Measurements from ENCODE around the gene GPR183. TPM values are rescaled to one million over a fixed set of nuclear protein-coding genes. Genes with fewer than 3 reads are reported as not detected.

GPR183 gene
- total RNA-seq, 1 experiment from 2014 or later = 0.30 TPM

GRCh38 chr13:99353246-99353600 lies 46.0 kb upstream of the GPR183 start:
- intact Hi-C loops (cut with micrococcal nuclease) = no loop called here
- ATAC-seq (no peak), DNase-seq (ENCODE audit: low read depth, low spot score) (no peak)
- no peak overlapping the region for H3K4me2 ChIP-seq (ENCODE audit: low read length)
- H2AFZ ChIP-seq (ENCODE audit: low read depth, low read length, poor library complexity, severe bottlenecking) = no peak overlapping the region
- TF ChIP-seq RAD21 (IDR thresholded peaks at IDR 0.05; ENCODE audit: low read depth) = no peak
- no peak for TF ChIP-seq ZNF274 (IDR thresholded peaks at IDR 0.05; ENCODE audit: low read depth, low read length)
- TF ChIP-seq SP1 (IDR thresholded peaks at IDR 0.05; ENCODE audit: low read depth) = no peak
- TF ChIP-seq POLR2AphosphoS5 (IDR thresholded peaks at IDR 0.05; ENCODE audit: low read depth, low read length) = no peak
- TF ChIP-seq, protein P1, sequence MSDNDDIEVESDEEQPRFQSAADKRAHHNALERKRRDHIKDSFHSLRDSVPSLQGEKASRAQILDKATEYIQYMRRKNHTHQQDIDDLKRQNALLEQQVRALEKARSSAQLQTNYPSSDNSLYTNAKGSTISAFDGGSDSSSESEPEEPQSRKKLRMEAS (IDR thresholded peaks at IDR 0.05) = no peak
- TF ChIP-seq YY1 (IDR thresholded peaks at IDR 0.05; ENCODE audit: extremely low read depth, insufficient replicate concordance, low read depth, low read length) = no peak
- no peak for TF ChIP-seq CEBPB (IDR thresholded peaks at IDR 0.05; ENCODE audit: low read depth)
- H3K9ac ChIP-seq (ENCODE audit: low read length) = no peak overlapping the region
- ChIA-PET CTCF (no interaction called here), RAD21 (ENCODE audit: low non-redundant PET in 1 of 2, low total read pairs in 2 of 2, uncharacterized antibody in 2 of 2, unreplicated experiment in 2 of 2) (no interaction called here), POLR2A (no interaction called here)
- no peaks in the 10 kb centered on the region for H3K79me2 ChIP-seq (ENCODE audit: insufficient read depth, low read length)
- H3K36me3 ChIP-seq (ENCODE audit: control insufficient read depth in 1 of 2, insufficient read depth in 2 of 2, low read length in 2 of 2) = peaks cover 2 to 15% of the 10 kb centered on the region in 2 experiments; a peak in 2 of 4 replicates
- no peaks in the 10 kb centered on the region for H3K9me3 ChIP-seq (ENCODE audit: control insufficient read depth in 1 of 2, insufficient read depth in 1 of 2, low read depth in 1 of 2, low read length in 2 of 2)
- H3K9me2 ChIP-seq (ENCODE audit: insufficient read depth) = no peaks in the 10 kb centered on the region
- H3K4me3 ChIP-seq (replicated peaks in 1 of 2; ENCODE audit: low read depth in 1 of 2, low read length in 2 of 2) = no peak overlapping the region
- H3K27me3 ChIP-seq (ENCODE audit: insufficient read depth, low read length) = no peaks in the 10 kb centered on the region
- H4K20me1 ChIP-seq (ENCODE audit: insufficient read depth) = no peaks in the 10 kb centered on the region
- H3K27ac ChIP-seq (ENCODE audit: low read depth, low read length) = no peak overlapping the region
- BruUV-seq (replicated peaks) = no TSS peak
- no peaks in the 10 kb centered on the region for H3K4me1 ChIP-seq (ENCODE audit: control insufficient read depth in 1 of 2, insufficient read depth in 2 of 2, low read length in 2 of 2)

GRCh38 chr13:99352351-99353245 lies 45.4 kb upstream of the GPR183 start:
- CTCF ChIA-PET = no interaction called here
- H3K4me1 ChIP-seq (ENCODE audit: control insufficient read depth in 1 of 2, insufficient read depth in 2 of 2, low read length in 2 of 2) = no peaks in the 10 kb centered on the region
- DNase-seq (ENCODE audit: low read depth, low spot score) (no peak), ATAC-seq (no peak)
- H3K9me2 ChIP-seq (ENCODE audit: insufficient read depth) = no peaks in the 10 kb centered on the region
- intact Hi-C loops (cut with micrococcal nuclease) = no loop called here
- BruUV-seq (replicated peaks) = no TSS peak
- RAD21 ChIA-PET (ENCODE audit: low non-redundant PET in 1 of 2, low total read pairs in 2 of 2, uncharacterized antibody in 2 of 2, unreplicated experiment in 2 of 2) = interaction anchor here in 1 of 2 experiments (0.6 kb wide), 1 partner anchor 35 kb away, joined by 3 read pairs; no protein-coding TSS in a partner anchor
- H3K4me3 ChIP-seq (replicated peaks in 1 of 2; ENCODE audit: low read depth in 1 of 2, low read length in 2 of 2) = no peak overlapping the region
- H3K9ac ChIP-seq (ENCODE audit: low read length) = no peak overlapping the region
- no peaks in the 10 kb centered on the region for H3K9me3 ChIP-seq (ENCODE audit: control insufficient read depth in 1 of 2, insufficient read depth in 1 of 2, low read depth in 1 of 2, low read length in 2 of 2)
- H3K4me2 ChIP-seq (ENCODE audit: low read length) = no peak overlapping the region
- H2AFZ ChIP-seq (ENCODE audit: low read depth, low read length, poor library complexity, severe bottlenecking) = no peak overlapping the region
- no peaks in the 10 kb centered on the region for H4K20me1 ChIP-seq (ENCODE audit: insufficient read depth)
- H3K36me3 ChIP-seq (ENCODE audit: control insufficient read depth in 1 of 2, insufficient read depth in 2 of 2, low read length in 2 of 2) = peaks cover 2 to 12% of the 10 kb centered on the region in 2 experiments; a peak in 2 of 4 replicates
- no peaks in the 10 kb centered on the region for H3K27me3 ChIP-seq (ENCODE audit: insufficient read depth, low read length)
- H3K27ac ChIP-seq (ENCODE audit: low read depth, low read length) = no peak overlapping the region
- no peaks in the 10 kb centered on the region for H3K79me2 ChIP-seq (ENCODE audit: insufficient read depth, low read length)
- POLR2A ChIA-PET = interaction anchor here (0.5 kb wide), 1 partner anchor 15 kb away, joined by 3 read pairs; no protein-coding TSS in a partner anchor
- TF ChIP-seq TCF7L2 (IDR thresholded peaks at IDR 0.05; ENCODE audit: borderline replicate concordance, extremely low read depth, insufficient read depth, insufficient read length) = no peak
- TF ChIP-seq ELF1 (IDR thresholded peaks at IDR 0.05; ENCODE audit: borderline replicate concordance, low read depth) = no peak
- no peak for TF ChIP-seq FOSL1 (IDR thresholded peaks at IDR 0.05; ENCODE audit: low read depth)
- no peak for TF ChIP-seq ZNF274 (IDR thresholded peaks at IDR 0.05; ENCODE audit: low read depth, low read length)
- TF ChIP-seq CEBPB (IDR thresholded peaks at IDR 0.05; ENCODE audit: low read depth) = no peak
- TF ChIP-seq, protein P2, sequence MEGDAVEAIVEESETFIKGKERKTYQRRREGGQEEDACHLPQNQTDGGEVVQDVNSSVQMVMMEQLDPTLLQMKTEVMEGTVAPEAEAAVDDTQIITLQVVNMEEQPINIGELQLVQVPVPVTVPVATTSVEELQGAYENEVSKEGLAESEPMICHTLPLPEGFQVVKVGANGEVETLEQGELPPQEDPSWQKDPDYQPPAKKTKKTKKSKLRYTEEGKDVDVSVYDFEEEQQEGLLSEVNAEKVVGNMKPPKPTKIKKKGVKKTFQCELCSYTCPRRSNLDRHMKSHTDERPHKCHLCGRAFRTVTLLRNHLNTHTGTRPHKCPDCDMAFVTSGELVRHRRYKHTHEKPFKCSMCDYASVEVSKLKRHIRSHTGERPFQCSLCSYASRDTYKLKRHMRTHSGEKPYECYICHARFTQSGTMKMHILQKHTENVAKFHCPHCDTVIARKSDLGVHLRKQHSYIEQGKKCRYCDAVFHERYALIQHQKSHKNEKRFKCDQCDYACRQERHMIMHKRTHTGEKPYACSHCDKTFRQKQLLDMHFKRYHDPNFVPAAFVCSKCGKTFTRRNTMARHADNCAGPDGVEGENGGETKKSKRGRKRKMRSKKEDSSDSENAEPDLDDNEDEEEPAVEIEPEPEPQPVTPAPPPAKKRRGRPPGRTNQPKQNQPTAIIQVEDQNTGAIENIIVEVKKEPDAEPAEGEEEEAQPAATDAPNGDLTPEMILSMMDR (IDR thresholded peaks at IDR 0.05 in 2 of 3, conservative IDR thresholded peaks at IDR 0.05 in 1 of 3; ENCODE audit: borderline replicate concordance in 1 of 3, insufficient read depth in 1 of 3, low read depth in 2 of 3, low read length in 2 of 3) = no peak
- TF ChIP-seq POLR2A (IDR thresholded peaks at IDR 0.05; ENCODE audit: borderline replicate concordance, extremely low read depth, insufficient read depth, insufficient read length) = no peak
- no peak for TF ChIP-seq EGR1 (IDR thresholded peaks at IDR 0.05; ENCODE audit: low read depth)
- TF ChIP-seq SP1 (IDR thresholded peaks at IDR 0.05; ENCODE audit: low read depth) = no peak
- no peak for TF ChIP-seq RAD21 (IDR thresholded peaks at IDR 0.05; ENCODE audit: low read depth)

Measured in HCT116 (cell line).